GM12878 (cell line): Measurements from ENCODE around the gene CLEC4G. TPM values are rescaled to one million over a fixed set of nuclear protein-coding genes. Genes with fewer than 3 reads are reported as not detected.
A peak's percentile ranks its signal among the peaks of the same experiment; 100 is the strongest.

Experiments
- ASH2L ChIP-seq: fragments of 300-600, 200-600 bp; sonication (generic); IDR thresholded peaks from 2 replicates; pipeline ENCODE4 v1.6.1; 2017; ENCODE audit warnings: low read depth, mild to moderate bottlenecking, borderline replicate concordance
- ATF7 ChIP-seq: fragments of 450-650 bp; IDR thresholded peaks from 2 replicates; pipeline ENCODE4 v1.6.1; 2016; ENCODE audit warnings: low read depth, mild to moderate bottlenecking
- BHLHE40 ChIP-seq, 2 experiments: fragments of 450-650 bp in 1 of 2; IDR thresholded peaks; 2 replicates each; pipeline ENCODE4 v1.6.1; 2011 to 2017; ENCODE audit warnings: low read depth in 2 of 2, borderline replicate concordance in 1 of 2, improper control_type of control experiment in 1 of 2, low read length in 1 of 2, mild to moderate bottlenecking in 1 of 2
- FOS ChIP-seq: IDR thresholded peaks from 3 replicates; pipeline ENCODE4 v1.6.1; 2011; ENCODE audit warnings: borderline replicate concordance; ENCODE audit not compliant: insufficient read length; ENCODE audit errors: extremely low read depth
- HDAC6 ChIP-seq: fragments of 200-600 bp; sonication (generic); IDR thresholded peaks from one replicate; pipeline ENCODE4 v1.8.0; 2017; ENCODE audit warnings: antibody characterized with exemption; ENCODE audit not compliant: unreplicated experiment
- JUNB ChIP-seq: IDR thresholded peaks from 2 replicates; pipeline ENCODE4 v1.6.1; 2016; ENCODE audit warnings: antibody characterized with exemption, mild to moderate bottlenecking
- MXI1 ChIP-seq: fragments of 150-350 bp; IDR thresholded peaks from 2 replicates; pipeline ENCODE4 v1.6.1; 2011; ENCODE audit warnings: low read depth, mild to moderate bottlenecking, inconsistent platforms, low read length, improper control_type of control experiment
- NFIC ChIP-seq: IDR thresholded peaks from 2 replicates; pipeline ENCODE4 v1.6.1; 2012; ENCODE audit warnings: low read depth, mild to moderate bottlenecking, inconsistent platforms, low read length, moderate library complexity
- NFXL1 ChIP-seq: fragments of 450-650 bp; IDR thresholded peaks from 2 replicates; pipeline ENCODE4 v1.6.1; 2017; ENCODE audit warnings: antibody characterized with exemption, mild to moderate bottlenecking, borderline replicate concordance
- NR2C2 ChIP-seq: IDR thresholded peaks from 2 replicates; pipeline ENCODE4 v1.6.1; 2011; ENCODE audit warnings: borderline replicate concordance, low read depth; ENCODE audit not compliant: control insufficient read depth, insufficient read length
- PAX5 ChIP-seq: IDR thresholded peaks from 2 replicates; pipeline ENCODE4 v1.6.1; 2011; ENCODE audit warnings: low read depth, low read length, borderline replicate concordance
- POLR2A ChIP-seq: IDR thresholded peaks from 2 replicates; pipeline ENCODE4 v1.6.1; 2011; ENCODE audit warnings: low read depth, mild to moderate bottlenecking, low read length
- RFX5 ChIP-seq: IDR thresholded peaks from 2 replicates; pipeline ENCODE4 v1.6.1; 2011; ENCODE audit warnings: low read depth, low read length, improper control_type of control experiment
- WRNIP1 ChIP-seq: IDR thresholded peaks from 2 replicates; pipeline ENCODE4 v1.6.1; 2011; ENCODE audit warnings: low read depth, low read length, improper control_type of control experiment, borderline replicate concordance
- ZNF207 ChIP-seq: fragments of 450-650 bp; IDR thresholded peaks from 2 replicates; pipeline ENCODE4 v1.6.1; 2014; ENCODE audit warnings: antibody characterized with exemption, mild to moderate bottlenecking, borderline replicate concordance
- ZNF592 ChIP-seq: fragments of 450-650 bp; IDR thresholded peaks from 2 replicates; pipeline ENCODE4 v1.6.1; 2017; ENCODE audit warnings: mild to moderate bottlenecking, moderate library complexity
- polyA plus RNA-seq, 11 experiments: library from polyadenylated mRNA; depleted of rRNA in 4 of 11; unstranded in 6 of 11; stranded (reverse) in 5 of 11; fragments of >200 nt; fragmentation: Nextera tagmentation in 4 of 11; fragmentation: Illumina TruSeq in 1 of 11; extraction: Ambion mirVana in 4 of 11; extraction: Trizol in 1 of 11; gene quantifications; 1 replicate in 1 of 11; 2 replicates in 10 of 11; pipeline versions ENCODE4 v1.2.1 to v1.2.3, GENCODE V29; 2011 to 2016; ENCODE audit warnings: inconsistent platforms in 2 of 11, missing spikeins in 2 of 11, low read depth in 1 of 11
- total RNA-seq, 4 experiments: library from RNA; depleted of rRNA in 3 of 4; stranded (reverse); fragments of >200 nt in 3 of 4; fragmentation: Illumina TruSeq in 1 of 4; extraction: Trizol in 1 of 4; gene quantifications; 2 replicates each; pipeline versions ENCODE4 v1.2.1 to v1.2.3, GENCODE V29; 2013 to 2021
- TF ChIP-seq, protein P1 (sequence below): IDR thresholded peaks from 2 replicates; pipeline ENCODE4 v1.6.1; 2011; ENCODE audit warnings: mild to moderate bottlenecking, low read depth, low read length, moderate library complexity; ENCODE audit not compliant: insufficient replicate concordance
- TF ChIP-seq, protein P2 (sequence below): fragments of 450-650 bp; formaldehyde crosslinking; IDR thresholded peaks from 2 replicates; pipeline ENCODE4 v1.4.0; 2020; ENCODE audit warnings: mild to moderate bottlenecking, moderate library complexity
- TF ChIP-seq, protein P3 (sequence below): fragments of 450-650 bp; IDR thresholded peaks from 2 replicates; pipeline ENCODE4 v1.6.1; 2017; ENCODE audit warnings: antibody characterized with exemption, mild to moderate bottlenecking, moderate library complexity

The CLEC4G gene
- total and polyA plus RNA-seq, 10 of the 15 experiments (the other 5 are each of a cell fraction or from before 2014, with no cell fraction given), result 0.04 TPM; not detected in 9

- TF ChIP-seq, protein P1, sequence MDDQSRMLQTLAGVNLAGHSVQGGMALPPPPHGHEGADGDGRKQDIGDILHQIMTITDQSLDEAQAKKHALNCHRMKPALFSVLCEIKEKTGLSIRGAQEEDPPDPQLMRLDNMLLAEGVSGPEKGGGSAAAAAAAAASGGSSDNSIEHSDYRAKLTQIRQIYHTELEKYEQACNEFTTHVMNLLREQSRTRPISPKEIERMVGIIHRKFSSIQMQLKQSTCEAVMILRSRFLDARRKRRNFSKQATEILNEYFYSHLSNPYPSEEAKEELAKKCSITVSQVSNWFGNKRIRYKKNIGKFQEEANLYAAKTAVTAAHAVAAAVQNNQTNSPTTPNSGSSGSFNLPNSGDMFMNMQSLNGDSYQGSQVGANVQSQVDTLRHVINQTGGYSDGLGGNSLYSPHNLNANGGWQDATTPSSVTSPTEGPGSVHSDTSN, result no peak
- TF ChIP-seq ZNF592 (no peak), NR2C2 (no peak), BHLHE40 (IDR thresholded peaks at IDR 0.05; ENCODE audit: borderline replicate concordance in 1 of 2, low read depth in 2 of 2, low read length in 1 of 2) (peak in 1 of 2 experiments; percentile 29; a peak in 1 of 4 replicates), MXI1 (no peak), NFXL1 (no peak), ATF7 (no peak), WRNIP1 (no peak), FOS (no peak), PAX5 (peak; percentile 35; the same call in 1 of the 2 replicates), HDAC6 (no peak), ASH2L (no peak), NFIC (0 out of 2 replicates have a peak, but pooled peaks have one; percentile 26), POLR2A (no peak), ZNF207 (no peak), RFX5 (no peak), JUNB (no peak)
- TF ChIP-seq, protein P2, sequence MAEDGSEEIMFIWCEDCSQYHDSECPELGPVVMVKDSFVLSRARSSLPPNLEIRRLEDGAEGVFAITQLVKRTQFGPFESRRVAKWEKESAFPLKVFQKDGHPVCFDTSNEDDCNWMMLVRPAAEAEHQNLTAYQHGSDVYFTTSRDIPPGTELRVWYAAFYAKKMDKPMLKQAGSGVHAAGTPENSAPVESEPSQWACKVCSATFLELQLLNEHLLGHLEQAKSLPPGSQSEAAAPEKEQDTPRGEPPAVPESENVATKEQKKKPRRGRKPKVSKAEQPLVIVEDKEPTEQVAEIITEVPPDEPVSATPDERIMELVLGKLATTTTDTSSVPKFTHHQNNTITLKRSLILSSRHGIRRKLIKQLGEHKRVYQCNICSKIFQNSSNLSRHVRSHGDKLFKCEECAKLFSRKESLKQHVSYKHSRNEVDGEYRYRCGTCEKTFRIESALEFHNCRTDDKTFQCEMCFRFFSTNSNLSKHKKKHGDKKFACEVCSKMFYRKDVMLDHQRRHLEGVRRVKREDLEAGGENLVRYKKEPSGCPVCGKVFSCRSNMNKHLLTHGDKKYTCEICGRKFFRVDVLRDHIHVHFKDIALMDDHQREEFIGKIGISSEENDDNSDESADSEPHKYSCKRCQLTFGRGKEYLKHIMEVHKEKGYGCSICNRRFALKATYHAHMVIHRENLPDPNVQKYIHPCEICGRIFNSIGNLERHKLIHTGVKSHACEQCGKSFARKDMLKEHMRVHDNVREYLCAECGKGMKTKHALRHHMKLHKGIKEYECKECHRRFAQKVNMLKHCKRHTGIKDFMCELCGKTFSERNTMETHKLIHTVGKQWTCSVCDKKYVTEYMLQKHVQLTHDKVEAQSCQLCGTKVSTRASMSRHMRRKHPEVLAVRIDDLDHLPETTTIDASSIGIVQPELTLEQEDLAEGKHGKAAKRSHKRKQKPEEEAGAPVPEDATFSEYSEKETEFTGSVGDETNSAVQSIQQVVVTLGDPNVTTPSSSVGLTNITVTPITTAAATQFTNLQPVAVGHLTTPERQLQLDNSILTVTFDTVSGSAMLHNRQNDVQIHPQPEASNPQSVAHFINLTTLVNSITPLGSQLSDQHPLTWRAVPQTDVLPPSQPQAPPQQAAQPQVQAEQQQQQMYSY (CRISPR knock-in tag), result no peak
- TF ChIP-seq, protein P3, sequence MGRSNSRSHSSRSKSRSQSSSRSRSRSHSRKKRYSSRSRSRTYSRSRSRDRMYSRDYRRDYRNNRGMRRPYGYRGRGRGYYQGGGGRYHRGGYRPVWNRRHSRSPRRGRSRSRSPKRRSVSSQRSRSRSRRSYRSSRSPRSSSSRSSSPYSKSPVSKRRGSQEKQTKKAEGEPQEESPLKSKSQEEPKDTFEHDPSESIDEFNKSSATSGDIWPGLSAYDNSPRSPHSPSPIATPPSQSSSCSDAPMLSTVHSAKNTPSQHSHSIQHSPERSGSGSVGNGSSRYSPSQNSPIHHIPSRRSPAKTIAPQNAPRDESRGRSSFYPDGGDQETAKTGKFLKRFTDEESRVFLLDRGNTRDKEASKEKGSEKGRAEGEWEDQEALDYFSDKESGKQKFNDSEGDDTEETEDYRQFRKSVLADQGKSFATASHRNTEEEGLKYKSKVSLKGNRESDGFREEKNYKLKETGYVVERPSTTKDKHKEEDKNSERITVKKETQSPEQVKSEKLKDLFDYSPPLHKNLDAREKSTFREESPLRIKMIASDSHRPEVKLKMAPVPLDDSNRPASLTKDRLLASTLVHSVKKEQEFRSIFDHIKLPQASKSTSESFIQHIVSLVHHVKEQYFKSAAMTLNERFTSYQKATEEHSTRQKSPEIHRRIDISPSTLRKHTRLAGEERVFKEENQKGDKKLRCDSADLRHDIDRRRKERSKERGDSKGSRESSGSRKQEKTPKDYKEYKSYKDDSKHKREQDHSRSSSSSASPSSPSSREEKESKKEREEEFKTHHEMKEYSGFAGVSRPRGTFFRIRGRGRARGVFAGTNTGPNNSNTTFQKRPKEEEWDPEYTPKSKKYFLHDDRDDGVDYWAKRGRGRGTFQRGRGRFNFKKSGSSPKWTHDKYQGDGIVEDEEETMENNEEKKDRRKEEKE, result no peak
These were observed 13.2 kb downstream of the CLEC4G start (continued) for GRCh38 chr19:7718668-7719067.
